ENCODE measurements around the gene BEND6.
"Not testable (repeated sequence)": the region's sequence is repeated elsewhere in the genome, so short reads cannot be mapped to it uniquely, and the experiment has no call there.

BEND6 gene

GRCh38 chr6:56986611-56987010 lies 31.7 kb downstream of the BEND6 start:
- DNase-seq: no peak

GRCh38 chr6:56988145-56988544 lies 33.2 kb downstream of the BEND6 start:
- DNase-seq: no peak

GRCh38 chr6:56992036-56992435 lies 37.1 kb downstream of the BEND6 start:
- DNase-seq: no peak

DNA sequence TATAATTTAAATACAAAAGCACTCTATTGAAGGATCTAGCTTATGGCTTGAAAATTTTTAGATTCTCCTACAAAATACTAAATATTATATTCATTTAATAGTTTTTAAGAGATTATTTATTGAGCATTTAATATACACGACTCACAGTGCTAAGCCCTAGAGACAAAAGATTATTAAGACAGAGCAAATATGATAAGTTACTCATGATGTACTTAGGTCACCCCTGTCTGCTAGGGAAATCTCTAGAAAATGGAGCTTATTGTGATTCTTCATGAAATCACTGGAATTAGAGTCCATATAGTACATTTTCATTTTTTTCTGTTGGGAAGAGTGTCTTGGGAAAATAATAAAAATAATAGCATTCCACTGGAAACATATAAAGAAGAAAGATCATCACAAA lies 37.8 kb downstream of the BEND6 start:
- DNase-seq: no peak

GRCh38 chr6:56995347-56995902 lies 40.5 kb downstream of the BEND6 start:
- no peak for DNase-seq

- DNase-seq: no peak
Measured at GRCh38 chr6:56996401-56996800, 41.5 kb downstream of the BEND6 start.

GRCh38 chr6:56999049-56999448 lies 44.1 kb downstream of the BEND6 start:
- DNase-seq: no peak

DNA sequence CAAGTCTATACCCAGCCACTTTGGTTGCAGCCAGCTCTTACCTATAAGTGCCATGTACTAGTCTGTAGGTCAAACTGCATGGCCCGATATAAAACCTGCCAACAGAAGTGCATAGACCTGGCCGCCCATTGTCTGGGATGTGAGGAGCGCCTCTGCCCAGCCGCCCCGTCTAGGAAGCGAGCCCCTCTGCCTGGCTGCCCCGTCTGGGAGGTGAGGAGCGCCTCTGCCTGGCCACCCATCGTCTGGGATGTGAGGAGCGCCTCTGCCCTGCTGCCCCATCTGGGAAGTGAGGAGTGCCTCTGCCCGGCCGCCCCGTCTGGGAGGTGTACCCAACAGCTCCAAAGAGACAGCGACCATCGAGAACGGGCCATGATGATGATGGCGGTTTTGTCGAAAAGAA lies 44.8 kb downstream of the BEND6 start:
- DNase-seq: not testable (repeated sequence)

DNA sequence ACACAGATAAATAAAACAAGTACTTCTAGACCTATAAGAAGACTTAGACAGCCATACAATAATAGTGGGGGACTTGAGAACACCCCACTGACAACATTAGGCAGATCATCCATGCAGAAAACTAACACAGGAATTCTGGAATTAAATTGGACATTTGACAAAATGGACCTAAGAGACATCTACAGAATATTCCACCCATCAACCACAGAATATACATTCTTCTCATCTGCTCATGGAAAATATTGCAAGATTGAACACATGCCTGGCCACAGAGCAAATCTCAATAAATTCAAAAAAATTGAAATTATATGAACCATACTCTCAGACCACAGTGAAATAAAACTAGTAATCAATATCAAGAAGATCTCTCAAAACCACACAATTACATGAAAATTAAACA lies 47.3 kb downstream of the BEND6 start:
- no peak for DNase-seq

- DNase-seq: no peak
Measured at GRCh38 chr6:57004292-57004691, 49.4 kb downstream of the BEND6 start.

- DNase-seq: no peak
Measured at GRCh38 chr6:57006101-57006500, 51.2 kb downstream of the BEND6 start.

- DNase-seq: not testable (repeated sequence)
Measured at GRCh38 chr6:57008069-57008468, 53.2 kb downstream of the BEND6 start.

GRCh38 chr6:57013521-57013926 lies 58.6 kb downstream of the BEND6 start:
- no peak for DNase-seq

DNA sequence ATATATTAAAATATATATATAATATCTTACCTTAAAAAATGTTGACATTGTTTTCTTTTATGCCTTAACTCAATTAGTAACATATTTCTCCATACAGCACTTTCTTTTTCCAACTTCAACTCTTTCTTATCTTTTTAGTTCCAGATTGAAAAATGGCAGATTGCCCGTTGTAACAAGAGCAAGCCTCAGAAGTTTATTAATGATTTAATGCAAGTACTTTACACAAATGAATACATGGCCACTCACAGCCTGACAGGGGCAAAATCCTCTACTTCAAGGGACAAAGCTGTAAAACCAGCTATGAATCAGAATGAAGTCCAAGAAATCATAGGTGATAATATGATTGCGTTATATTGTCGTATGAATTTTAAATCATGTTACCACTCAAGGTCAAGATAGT lies 62.2 kb downstream of the BEND6 start:
- DNase-seq: no peak

DNA sequence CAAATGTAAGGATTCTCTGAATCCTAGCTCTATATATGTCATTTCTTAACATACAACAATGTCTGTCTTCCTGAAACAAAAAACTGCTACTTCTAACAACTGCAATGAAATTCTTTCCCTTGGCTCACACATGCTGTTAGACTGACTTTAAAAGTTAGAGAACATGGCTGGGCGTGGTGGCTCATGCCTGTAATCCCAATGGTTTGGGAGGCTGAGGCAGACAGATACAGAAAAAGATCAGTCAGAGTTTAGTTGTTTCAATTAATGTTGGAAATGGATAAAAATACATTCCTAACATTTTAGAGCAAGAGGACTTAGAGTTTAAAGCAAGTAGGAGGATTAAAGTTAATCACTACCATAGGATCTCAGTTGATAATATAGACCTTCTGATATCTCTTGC lies 62.9 kb downstream of the BEND6 start:
- no peak for DNase-seq

GRCh38 chr6:57019434-57019833 lies 64.5 kb downstream of the BEND6 start:
- no peak for DNase-seq

GRCh38 chr6:57021086-57021720 lies 66.3 kb downstream of the BEND6 start:
- no peak for DNase-seq

GRCh38 chr6:57024321-57024720 lies 69.4 kb downstream of the BEND6 start:
- no peak for DNase-seq

- DNase-seq: no peak
Measured at GRCh38 chr6:57024775-57025174, 69.9 kb downstream of the BEND6 start.

- DNase-seq: no peak
Measured at GRCh38 chr6:57026001-57026400, 71.1 kb downstream of the BEND6 start.

DNA sequence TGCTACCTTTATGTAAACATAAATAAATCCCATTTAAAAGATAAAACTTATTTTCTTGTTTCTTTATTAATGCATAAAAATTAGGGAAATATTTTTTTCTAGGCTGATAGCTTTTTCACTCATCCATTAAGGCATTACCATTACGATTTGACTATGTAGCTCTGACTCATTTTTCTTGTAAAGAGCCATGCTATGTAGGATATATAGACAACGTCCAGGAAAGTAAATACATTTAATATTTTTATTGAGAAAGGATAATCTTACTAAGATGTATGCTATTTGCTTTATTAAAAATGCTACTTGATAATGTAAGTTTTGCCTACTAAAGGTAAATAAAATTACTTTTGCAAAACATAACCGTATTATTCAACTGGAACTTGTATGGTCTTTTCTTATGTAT lies 72.4 kb downstream of the BEND6 start:
- DNase-seq: no peak

GRCh38 chr6:57029213-57029612 lies 74.3 kb downstream of the BEND6 start:
- no peak for DNase-seq

DNA sequence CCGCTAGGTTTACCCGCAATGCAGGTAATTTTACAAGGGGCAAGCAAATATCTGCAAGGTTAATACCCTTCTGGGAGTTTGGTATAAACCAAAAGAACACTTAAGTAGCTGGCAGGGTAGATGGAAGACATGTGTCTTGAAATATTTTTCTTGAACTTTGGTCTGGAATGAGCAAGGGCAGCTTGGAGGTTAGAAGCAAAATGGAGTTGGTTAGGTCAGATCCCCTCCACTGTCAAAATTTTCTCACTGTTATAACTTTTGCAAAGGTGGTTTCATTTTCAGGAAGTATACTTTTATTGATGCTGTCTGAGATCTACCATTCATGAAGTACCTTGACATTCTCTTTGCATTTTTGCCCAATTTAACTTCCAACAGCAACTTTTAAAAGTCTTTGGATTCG lies 78.3 kb downstream of the BEND6 start:
- DNase-seq: no peak

DNA sequence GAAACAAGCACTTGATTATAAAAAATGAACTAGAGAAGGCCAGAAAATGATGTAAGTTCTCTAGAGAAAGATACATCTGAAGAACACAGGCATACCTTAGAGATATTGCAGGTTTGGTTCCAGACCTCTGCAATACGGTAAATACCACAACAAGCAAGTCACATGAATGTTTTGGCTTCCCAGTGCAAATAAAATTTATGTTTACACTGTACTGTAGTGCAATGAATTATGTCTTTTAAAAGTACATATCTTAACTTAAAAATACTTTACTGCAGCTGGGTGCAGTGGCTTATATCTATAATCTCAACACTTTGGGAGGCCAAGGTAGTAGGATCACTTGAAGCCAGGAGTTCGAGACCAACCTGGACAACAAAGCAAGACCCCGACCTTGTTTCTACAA lies 80.6 kb downstream of the BEND6 start:
- no peak for DNase-seq

DNA sequence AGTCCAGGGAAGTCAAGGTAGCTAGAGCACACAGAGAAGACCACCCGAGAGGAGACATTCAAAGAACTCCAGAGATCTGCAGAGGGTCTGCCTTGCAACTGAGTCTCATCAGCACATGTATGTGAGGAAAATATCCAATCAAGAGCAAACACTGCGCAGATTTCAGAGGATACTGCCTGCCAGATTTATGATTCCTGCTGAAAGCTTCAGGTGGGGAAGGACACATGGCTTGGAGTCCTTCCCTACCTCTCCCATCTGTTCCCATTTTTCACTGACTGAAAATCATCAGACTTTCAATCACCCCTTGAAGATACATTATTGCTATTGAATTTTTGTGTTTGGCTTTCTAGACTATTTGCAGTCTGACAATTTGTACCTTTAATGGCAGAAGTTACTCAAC lies 84.0 kb downstream of the BEND6 start:
- DNase-seq: no peak
